HepG2 (cell line): ENCODE data around the gene APOM. TPM values are rescaled to one million over a fixed set of nuclear protein-coding genes. Genes with fewer than 3 reads are reported as not detected.

Source experiments
- ATF6 ChIP-seq: sonication (generic); formaldehyde crosslinking; conservative IDR thresholded peaks from 2 replicates; pipeline ENCODE4 v1.4.0; 2020; ENCODE audit warnings: missing genetic modification reagents
- DRAP1 ChIP-seq: IDR thresholded peaks from 2 replicates; pipeline ENCODE4 v1.6.1; 2016; ENCODE audit warnings: missing genetic modification reagents, missing compliant biosample characterization
- FOXA1 ChIP-seq, 2 experiments: fragments of 450-650 bp in 1 of 2; sonication (generic) in 1 of 2; formaldehyde crosslinking in 1 of 2; IDR thresholded peaks; 2 replicates each; pipeline versions ENCODE4 v1.4.0 to v1.6.1; 2016 to 2020; ENCODE audit warnings: missing genetic modification reagents in 1 of 2
- IRX3 ChIP-seq: sonication (generic); formaldehyde crosslinking; IDR thresholded peaks from 2 replicates; pipeline ENCODE4 v1.8.1; 2023; ENCODE audit warnings: mild to moderate bottlenecking, low read depth, missing genetic modification reagents, borderline replicate concordance
- KMT2B ChIP-seq: IDR thresholded peaks from 2 replicates; pipeline ENCODE4 v1.6.1; 2016; ENCODE audit warnings: missing genetic modification reagents, missing compliant biosample characterization
- MLXIP ChIP-seq: sonication (generic); formaldehyde crosslinking; IDR thresholded peaks from 2 replicates; pipeline ENCODE4 v1.9.0; 2021; ENCODE audit warnings: missing genetic modification reagents, borderline replicate concordance
- NONO ChIP-seq, 2 experiments: fragments of 450-650 bp in 1 of 2; sonication (generic) in 1 of 2; formaldehyde crosslinking in 1 of 2; IDR thresholded peaks in 1 of 2; conservative IDR thresholded peaks in 1 of 2; 2 replicates each; pipeline versions ENCODE4 v1.6.1 to v1.8.0; 2017 to 2022; ENCODE audit warnings: mild to moderate bottlenecking in 1 of 2, missing genetic modification reagents in 1 of 2, moderate library complexity in 1 of 2
- PRDM15 ChIP-seq: sonication (generic); formaldehyde crosslinking; IDR thresholded peaks from 2 replicates; pipeline ENCODE4 v1.4.0; 2020; ENCODE audit warnings: missing genetic modification reagents
- SALL1 ChIP-seq: sonication (generic); formaldehyde crosslinking; IDR thresholded peaks from 2 replicates; pipeline ENCODE4 v1.8.0; 2022; ENCODE audit warnings: mild to moderate bottlenecking, missing genetic modification reagents
- SYNCRIP ChIP-seq: fragments of 200-400 bp; formaldehyde crosslinking; IDR thresholded peaks from 2 replicates; pipeline ENCODE4 v1.6.1; 2018; ENCODE audit warnings: mild to moderate bottlenecking, low read depth, low read length; ENCODE audit not compliant: insufficient read depth
- THAP8 ChIP-seq: sonication (generic); formaldehyde crosslinking; IDR thresholded peaks from 2 replicates; pipeline ENCODE4 v1.5.1; 2020; ENCODE audit warnings: missing genetic modification reagents, mild to moderate bottlenecking, borderline replicate concordance
- ZFYVE20 ChIP-seq: sonication (generic); formaldehyde crosslinking; IDR thresholded peaks from 2 replicates; pipeline ENCODE4 v1.8.0; 2023; ENCODE audit warnings: low read depth, mild to moderate bottlenecking, moderate library complexity, missing genetic modification reagents, borderline replicate concordance
- ZKSCAN8 ChIP-seq: IDR thresholded peaks from 2 replicates; pipeline ENCODE4 v1.6.1; 2016; ENCODE audit warnings: borderline replicate concordance, missing genetic modification reagents, missing compliant biosample characterization
- ZNF501 ChIP-seq: sonication (generic); formaldehyde crosslinking; IDR thresholded peaks from 2 replicates; pipeline ENCODE4 v1.5.1; 2020; ENCODE audit warnings: mild to moderate bottlenecking, moderate library complexity, missing genetic modification reagents
- ZNF652 ChIP-seq: IDR thresholded peaks from 2 replicates; pipeline ENCODE4 v1.6.1; 2016; ENCODE audit warnings: low read depth, borderline replicate concordance
- ZNF660 ChIP-seq: sonication (generic); formaldehyde crosslinking; IDR thresholded peaks from 2 replicates; pipeline ENCODE4 v1.5.1; 2020; ENCODE audit warnings: mild to moderate bottlenecking, low read depth, missing genetic modification reagents, borderline replicate concordance
- polyA plus RNA-seq, 8 experiments: library from polyadenylated mRNA; depleted of rRNA in 3 of 8; stranded (reverse) in 7 of 8; unstranded in 1 of 8; fragments of >200 nt; fragmentation: Illumina TruSeq in 4 of 8; extraction: Trizol in 4 of 8; gene quantifications; 2 replicates each; pipeline versions ENCODE4 v1.2.1 to v1.2.3, GENCODE V29; 2011 to 2016; ENCODE audit warnings: low read depth in 4 of 8, missing spikeins in 1 of 8, mixed read lengths in 1 of 8; ENCODE audit not compliant: insufficient read depth in 1 of 8
- total RNA-seq, 5 experiments: library from RNA; depleted of rRNA; stranded (reverse); fragments of >200 nt; fragmentation: Illumina TruSeq; extraction: Trizol; gene quantifications; 2 replicates each; pipeline ENCODE4 v1.2.3, GENCODE V29; 2016; ENCODE audit warnings: low read depth in 1 of 5

Gene APOM
- total and polyA plus RNA-seq, 2 of the 13 experiments (the other 11 are each of a cell fraction or from before 2014, with no cell fraction given), result 98.2 to 1,140 TPM

GRCh38 chr6:31655349-31656237, at the start of gene APOM (continued):
- TF ChIP-seq MLXIP (CRISPR knock-in tag), result peak; percentile 62; the same call in 1 of the 2 replicates
- no peak for TF ChIP-seq FOXA1 (IDR thresholded peaks at IDR 0.05)
- TF ChIP-seq FOXA1 (CRISPR knock-in tag; IDR thresholded peaks at IDR 0.05), result peak; percentile 90
- TF ChIP-seq NONO (IDR thresholded peaks at IDR 0.05), result no peak
- peak; percentile 96 for TF ChIP-seq NONO (CRISPR knock-in tag; conservative IDR thresholded peaks at IDR 0.05)
- TF ChIP-seq IRX3 (CRISPR knock-in tag), result peak; percentile 94
- no peak for TF ChIP-seq ZFYVE20 (CRISPR knock-in tag)
- peak; percentile 60; the same call in 1 of the 2 replicates for TF ChIP-seq KMT2B (CRISPR knock-in tag)
- peak; percentile 88 for TF ChIP-seq ZNF501 (CRISPR knock-in tag)
- 0 out of 2 replicates have a peak, but pooled peaks have one; percentile 74 for TF ChIP-seq THAP8
- no peak; the same call in none of the 2 replicates for TF ChIP-seq ATF6 (CRISPR knock-in tag)
- TF ChIP-seq ZNF652, result peak; percentile 76; the same call in 1 of the 2 replicates
- peak; percentile 96; the same call in 1 of the 2 replicates for TF ChIP-seq ZKSCAN8
- peak; percentile 97 for TF ChIP-seq SALL1 (CRISPR knock-in tag)
- TF ChIP-seq ZNF660 (CRISPR knock-in tag), result no peak
- peak; percentile 92 for TF ChIP-seq PRDM15 (CRISPR knock-in tag)
- TF ChIP-seq SYNCRIP, result no peak
- TF ChIP-seq DRAP1 (CRISPR knock-in tag), result peak; percentile 97
